A549 treated with GW870086 at 1 μM for 4 hours (cell line): ENCODE data around the gene GATB. TPM values are rescaled to one million over a fixed set of nuclear protein-coding genes. Genes with fewer than 3 reads are reported as not detected.

Experiments
- total RNA-seq: library from RNA; stranded (reverse); fragments of 200-300 nt; extraction: Qiagen RNA extraction; gene quantifications from 5 replicates; pipeline ENCODE4 v1.2.3, GENCODE V29; 2022; ENCODE audit warnings: low read depth

GATB gene
- 9.6 to 13.0 TPM (median 11.3 TPM) in 5 replicates for total RNA-seq

GRCh38 chr4:151760712-151761661, at the start of gene GATB:
Gene GATB (minus strand): TSS chr4:151761007. CDS start chr4:151760982, 25 bp downstream.

